ENCODE data around the gene VTCN1. TPM values are rescaled to one million over a fixed set of nuclear protein-coding genes. Genes with fewer than 3 reads are reported as not detected.
A peak's percentile ranks its signal among the peaks of the same experiment; 100 is the strongest.

Gene VTCN1
- total RNA-seq, 1 experiment from 2014 or later: not detected

GRCh38 chr1:117209094-117209493, 1.6 kb downstream of the VTCN1 start:
- DNase-seq (ENCODE audit: low spot score): no peak

GRCh38 chr1:117208580-117208979, 2.1 kb downstream of the VTCN1 start:
- DNase-seq (ENCODE audit: low spot score): no peak

GRCh38 chr1:117205368-117205767, 5.4 kb downstream of the VTCN1 start:
- no peak for DNase-seq (ENCODE audit: low spot score)

GRCh38 chr1:117201808-117202207, 8.9 kb downstream of the VTCN1 start:
- DNase-seq (ENCODE audit: low spot score): no peak

- DNase-seq (ENCODE audit: low spot score): no peak
Observed at GRCh38 chr1:117198097-117198496, 12.6 kb downstream of the VTCN1 start.

- no peak for DNase-seq (ENCODE audit: low spot score)
Observed at GRCh38 chr1:117189726-117190125, 21.0 kb downstream of the VTCN1 start.

- no peak for DNase-seq (ENCODE audit: low spot score)
Observed at GRCh38 chr1:117188816-117189437, 21.8 kb downstream of the VTCN1 start.

- no peak for DNase-seq (ENCODE audit: low spot score)
Observed at GRCh38 chr1:117188170-117188815, 22.4 kb downstream of the VTCN1 start.

GRCh38 chr1:117183112-117183511, 27.6 kb downstream of the VTCN1 start:
- no peak for DNase-seq (ENCODE audit: low spot score)

- DNase-seq (ENCODE audit: low spot score): no peak
Observed at GRCh38 chr1:117182319-117182718, 28.4 kb downstream of the VTCN1 start.

- no peak for DNase-seq (ENCODE audit: low spot score)
Observed at GRCh38 chr1:117181630-117182041, 29.1 kb downstream of the VTCN1 start.

GRCh38 chr1:117180147-117180967, 30.4 kb downstream of the VTCN1 start:
- DNase-seq (ENCODE audit: low spot score): no peak

- DNase-seq (ENCODE audit: low spot score): no peak
Observed at GRCh38 chr1:117179471-117179870, 31.3 kb downstream of the VTCN1 start.

GRCh38 chr1:117178756-117179155, 32.0 kb downstream of the VTCN1 start:
- no peak for DNase-seq (ENCODE audit: low spot score)

- no peak for DNase-seq (ENCODE audit: low spot score)
Observed at GRCh38 chr1:117177376-117177775, 33.4 kb downstream of the VTCN1 start.

- DNase-seq (ENCODE audit: low spot score): no peak
Observed at GRCh38 chr1:117176579-117176978, 34.1 kb downstream of the VTCN1 start.

GRCh38 chr1:117174851-117175250, 35.9 kb downstream of the VTCN1 start:
- no peak for DNase-seq (ENCODE audit: low spot score)

GRCh38 chr1:117173691-117174090, 37.0 kb downstream of the VTCN1 start:
- DNase-seq (ENCODE audit: low spot score): no peak

- no peak for DNase-seq (ENCODE audit: low spot score)
Observed at GRCh38 chr1:117173006-117173405, 37.7 kb downstream of the VTCN1 start.

GRCh38 chr1:117171900-117172511, 38.7 kb downstream of the VTCN1 start:
- peak; percentile 55 for DNase-seq (ENCODE audit: low spot score)

GRCh38 chr1:117169871-117170596, 40.7 kb downstream of the VTCN1 start:
- no peak for DNase-seq (ENCODE audit: low spot score)

GRCh38 chr1:117167402-117167801, 43.3 kb downstream of the VTCN1 start:
- no peak for DNase-seq (ENCODE audit: low spot score)
